Measurements from ENCODE around the gene CUX1. TPM values are rescaled to one million over a fixed set of nuclear protein-coding genes. Genes with fewer than 3 reads are reported as not detected.
A peak's percentile ranks its signal among the peaks of the same experiment; 100 is the strongest.

CUX1 gene
- polyA plus RNA-seq, 3 donors from 2014 or later, result 3.1 to 25.9 (median 12.5) TPM

DNA sequence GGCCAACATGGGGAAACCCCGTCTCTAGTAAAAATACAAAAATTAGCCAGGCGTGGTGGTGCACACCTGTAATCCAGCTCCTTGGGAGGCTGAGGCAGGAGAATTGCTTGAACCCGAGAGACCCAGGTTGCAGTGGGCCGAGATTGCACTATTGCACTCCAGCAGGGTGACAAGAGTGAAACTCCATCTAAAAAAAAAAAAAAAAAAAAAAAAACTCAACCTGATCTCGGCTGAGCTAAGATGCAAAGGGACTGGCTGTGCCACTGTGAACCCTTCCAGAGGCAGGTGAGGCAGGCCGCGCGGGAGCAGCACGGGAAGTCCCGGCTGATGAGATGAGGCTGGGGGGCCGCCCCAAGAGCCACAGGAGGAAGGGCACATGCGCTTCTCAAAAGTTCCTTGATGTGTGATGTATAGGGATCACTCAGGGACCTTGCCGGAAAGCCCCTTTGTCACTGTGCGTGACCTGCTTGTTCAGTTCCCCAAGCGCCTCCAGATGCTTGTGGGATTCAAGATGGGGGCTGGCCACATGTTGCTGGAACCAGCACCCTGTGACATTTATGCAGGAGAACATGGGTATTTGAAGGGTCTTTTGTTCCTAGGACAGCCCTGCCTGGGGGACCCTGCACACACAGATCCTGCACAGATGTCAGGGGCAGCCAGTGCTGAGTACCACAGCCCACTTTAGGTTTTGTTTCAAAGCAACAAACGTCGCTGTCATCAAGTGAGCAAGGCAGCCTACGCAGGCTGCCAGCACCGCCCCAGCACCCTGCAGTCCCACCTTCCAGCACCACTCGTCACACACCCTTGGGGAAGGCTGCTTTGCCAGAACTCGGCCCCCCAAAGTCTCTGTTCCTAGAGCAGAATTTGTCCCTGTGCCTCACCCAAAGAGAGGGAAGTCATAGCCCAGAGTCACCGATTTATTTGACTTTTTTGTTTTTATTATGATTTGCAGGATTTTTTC, 394.4 kb downstream of the CUX1 start:
- Mint-ChIP-seq H3K4me1 (no peaks in the 10 kb centered on the region), H3K9me3 (no peaks in the 10 kb centered on the region), H3K27me3 (ENCODE audit: low read depth in 3 of 3) (peaks cover 0 to 1% (median 0%) of the 10 kb centered on the region in 3 donors), H3K4me3 (no peak overlapping the region), H3K36me3 (peaks cover 5 to 13% (median 11%) of the 10 kb centered on the region in 3 donors), H3K27ac (no peak overlapping the region)
- DNase-seq, result no peak

- H3K9me3 Mint-ChIP-seq, result no peaks in the 10 kb centered on the region
- peaks cover 3% of the 10 kb centered on the region in 2 donors for H3K4me1 Mint-ChIP-seq
- no peak overlapping the region for H3K27ac Mint-ChIP-seq
- H3K4me3 Mint-ChIP-seq, result no peak overlapping the region
- H3K27me3 Mint-ChIP-seq (ENCODE audit: low read depth in 3 of 3), result peaks cover 0 to 4% (median 0%) of the 10 kb centered on the region in 3 donors
- peaks cover 4 to 10% (median 8%) of the 10 kb centered on the region in 3 donors for H3K36me3 Mint-ChIP-seq
- DNase-seq, result no peak
Measured at GRCh38 chr7:102214477-102215072, 397.1 kb downstream of the CUX1 start.

DNA sequence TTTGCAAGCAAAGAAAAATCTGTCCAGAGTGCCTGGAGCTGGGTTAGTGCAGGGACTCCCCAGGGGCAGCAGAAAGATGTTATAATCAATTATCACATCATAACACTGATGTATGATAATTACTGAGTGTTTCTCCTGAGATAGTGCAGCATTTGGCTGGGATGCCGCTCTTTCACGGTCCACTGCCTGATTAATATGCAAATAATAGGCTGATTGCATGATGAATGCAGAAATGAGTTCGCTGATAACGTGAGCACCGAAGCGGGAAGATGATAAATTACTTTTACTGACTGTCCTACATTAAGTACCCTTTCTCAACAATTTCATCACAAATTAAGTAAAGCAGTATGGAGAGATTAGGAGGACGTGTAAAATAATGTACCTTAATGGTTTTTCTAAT, 397.8 kb downstream of the CUX1 start:
- Mint-ChIP-seq H3K4me3 (no peak overlapping the region), H3K9me3 (no peaks in the 10 kb centered on the region), H3K27me3 (ENCODE audit: low read depth in 3 of 3) (peaks cover 0 to 4% (median 0%) of the 10 kb centered on the region in 3 donors), H3K27ac (no peak overlapping the region), H3K4me1 (peaks cover 5 to 6% of the 10 kb centered on the region in 2 donors), H3K36me3 (peaks cover 4 to 10% (median 8%) of the 10 kb centered on the region in 3 donors)
- no peak for DNase-seq

DNA sequence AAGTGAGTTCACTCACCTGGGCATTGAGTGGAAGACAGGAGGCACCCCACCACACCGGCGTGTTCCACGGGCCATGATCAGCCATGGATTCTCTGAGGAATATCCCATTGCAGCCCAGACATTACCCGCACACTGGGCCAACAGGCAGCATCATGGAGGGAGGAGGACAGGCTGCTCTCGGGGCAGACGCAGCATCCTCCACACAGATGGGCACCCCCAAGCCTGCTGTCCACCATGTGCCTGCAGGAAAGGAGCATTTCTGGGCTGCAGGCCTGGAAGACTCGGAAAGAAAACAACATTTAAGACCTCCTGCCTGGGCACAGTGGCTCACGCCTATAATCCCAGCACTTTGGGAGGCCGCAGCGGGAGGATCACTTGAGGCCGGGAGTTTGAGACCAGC, 398.3 kb downstream of the CUX1 start:
- peaks cover 6 to 8% of the 10 kb centered on the region in 2 donors for H3K4me1 Mint-ChIP-seq
- H3K9me3 Mint-ChIP-seq, result no peaks in the 10 kb centered on the region
- no peak overlapping the region for H3K27ac Mint-ChIP-seq
- H3K4me3 Mint-ChIP-seq, result no peak overlapping the region
- peaks cover 4 to 10% (median 8%) of the 10 kb centered on the region in 3 donors for H3K36me3 Mint-ChIP-seq
- no peak for DNase-seq
- H3K27me3 Mint-ChIP-seq (ENCODE audit: low read depth in 3 of 3), result peaks cover 0 to 3% (median 0%) of the 10 kb centered on the region in 3 donors

- H3K4me3 Mint-ChIP-seq, result no peak overlapping the region
- peaks cover 4 to 10% (median 8%) of the 10 kb centered on the region in 3 donors for H3K36me3 Mint-ChIP-seq
- no peak overlapping the region for H3K27ac Mint-ChIP-seq
- peaks cover 0 to 3% (median 0%) of the 10 kb centered on the region in 3 donors for H3K27me3 Mint-ChIP-seq (ENCODE audit: low read depth in 3 of 3)
- peaks cover 6 to 8% of the 10 kb centered on the region in 2 donors for H3K4me1 Mint-ChIP-seq
- DNase-seq, result no peak
- no peaks in the 10 kb centered on the region for H3K9me3 Mint-ChIP-seq
Measured at GRCh38 chr7:102216573-102217314, 399.3 kb downstream of the CUX1 start.

- no peak for DNase-seq
- H3K27me3 Mint-ChIP-seq (ENCODE audit: low read depth in 3 of 3), result peaks cover 0 to 4% (median 0%) of the 10 kb centered on the region in 3 donors
- H3K4me1 Mint-ChIP-seq, result peaks cover 8 to 10% of the 10 kb centered on the region in 2 donors
- no peaks in the 10 kb centered on the region for H3K9me3 Mint-ChIP-seq
- H3K4me3 Mint-ChIP-seq, result no peak overlapping the region
- no peak overlapping the region for H3K27ac Mint-ChIP-seq
- peaks cover 2 to 4% (median 3%) of the 10 kb centered on the region in 3 donors for H3K36me3 Mint-ChIP-seq
Measured at GRCh38 chr7:102220229-102220850, 402.9 kb downstream of the CUX1 start.

DNA sequence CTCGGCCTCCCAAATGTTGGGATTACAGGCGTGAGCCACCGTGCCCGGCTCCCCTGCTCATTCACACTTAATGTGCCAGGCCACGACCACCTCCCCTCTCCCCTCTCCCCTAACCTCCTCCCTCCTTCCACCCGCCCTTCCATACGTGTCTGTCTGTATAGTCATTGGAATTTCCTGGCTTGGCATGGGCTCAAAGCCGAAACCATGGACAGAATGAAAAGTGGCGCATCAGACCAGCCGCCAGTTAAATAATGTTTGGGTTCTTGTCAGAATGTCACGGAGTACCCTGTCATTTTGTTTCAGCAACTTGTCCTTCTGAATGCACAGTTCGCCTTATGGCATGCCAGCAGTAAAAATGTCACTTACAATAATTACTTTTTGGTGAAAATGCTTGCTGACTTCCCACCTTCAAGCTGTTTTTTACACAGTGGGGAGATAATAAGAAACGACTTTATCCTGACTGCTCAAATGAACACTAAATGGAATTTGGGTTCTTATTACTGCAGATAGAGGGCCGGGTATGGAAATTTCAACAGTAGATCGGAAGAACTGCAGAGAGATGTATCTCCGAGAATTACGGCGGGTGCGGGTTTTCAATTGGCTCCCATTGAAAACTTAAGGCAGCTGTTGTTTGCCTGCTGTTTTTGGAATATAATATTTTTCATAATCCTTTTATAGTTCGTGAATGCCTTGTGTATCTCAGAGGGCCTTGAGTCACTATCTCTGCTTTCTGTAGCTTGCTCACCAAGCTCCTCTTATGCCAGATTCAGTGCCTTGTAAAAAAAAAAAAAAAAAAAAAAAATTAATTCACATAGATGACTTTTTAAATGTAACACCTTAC, 403.8 kb downstream of the CUX1 start:
- Mint-ChIP-seq H3K36me3 (peaks cover 0 to 4% (median 3%) of the 10 kb centered on the region in 3 donors), H3K4me3 (no peak overlapping the region), H3K9me3 (no peaks in the 10 kb centered on the region), H3K27ac (no peak overlapping the region), H3K4me1 (peaks cover 8 to 10% of the 10 kb centered on the region in 2 donors), H3K27me3 (ENCODE audit: low read depth in 3 of 3) (peaks cover 0 to 4% (median 0%) of the 10 kb centered on the region in 3 donors)
- DNase-seq, result no peak

DNA sequence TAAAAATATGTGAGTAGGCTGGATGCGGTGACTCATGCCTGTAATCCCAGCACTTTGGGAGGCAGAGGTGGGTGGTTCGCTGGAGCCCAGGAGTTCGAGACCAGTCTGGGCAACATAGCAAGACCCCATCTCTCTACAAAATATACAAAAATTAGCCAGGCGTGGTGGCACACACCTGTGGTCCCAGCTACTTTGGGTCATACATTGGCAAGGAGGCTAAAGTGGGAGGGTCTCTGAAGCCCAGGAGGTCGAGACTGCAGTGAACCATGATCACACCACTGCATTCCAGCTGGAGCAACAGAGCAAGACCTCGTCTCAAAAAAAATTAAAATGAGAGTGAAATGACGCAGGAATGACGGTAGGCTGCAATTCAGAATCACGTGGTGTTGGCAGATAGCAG, 404.5 kb downstream of the CUX1 start:
- no peak overlapping the region for H3K4me3 Mint-ChIP-seq
- peaks cover 0 to 3% (median 1%) of the 10 kb centered on the region in 3 donors for H3K36me3 Mint-ChIP-seq
- DNase-seq, result no peak
- H3K27ac Mint-ChIP-seq, result no peak overlapping the region
- peaks cover 0 to 4% (median 0%) of the 10 kb centered on the region in 3 donors for H3K27me3 Mint-ChIP-seq (ENCODE audit: low read depth in 3 of 3)
- peaks cover 8 to 10% of the 10 kb centered on the region in 2 donors for H3K4me1 Mint-ChIP-seq
- H3K9me3 Mint-ChIP-seq, result no peaks in the 10 kb centered on the region

DNA sequence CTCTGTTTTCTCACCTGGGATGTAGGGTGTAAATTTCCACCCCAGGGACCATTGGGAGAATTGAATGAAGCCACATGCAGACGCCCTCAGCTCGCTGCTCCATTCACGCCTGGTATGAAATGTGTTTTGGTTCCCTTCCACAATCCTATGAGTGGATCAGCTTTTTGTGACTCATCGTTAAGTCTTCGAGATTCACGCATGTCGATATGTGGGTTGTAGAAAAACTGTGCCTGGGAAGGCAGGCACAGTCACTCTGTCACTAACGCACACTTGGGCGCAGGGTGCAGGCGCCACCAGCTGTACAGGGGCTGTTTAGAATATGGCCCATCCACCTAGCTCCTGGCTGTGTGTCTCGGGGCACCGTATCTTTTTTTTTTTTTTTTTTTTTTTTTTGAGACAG, 405.0 kb downstream of the CUX1 start:
- Mint-ChIP-seq H3K27ac (no peak overlapping the region), H3K36me3 (peaks cover 0 to 5% (median 5%) of the 10 kb centered on the region in 3 donors), H3K4me1 (peaks cover 8 to 10% of the 10 kb centered on the region in 2 donors), H3K4me3 (no peak overlapping the region), H3K9me3 (no peaks in the 10 kb centered on the region), H3K27me3 (ENCODE audit: low read depth in 3 of 3) (peaks cover 0 to 4% (median 0%) of the 10 kb centered on the region in 3 donors)
- DNase-seq, result no peak

DNA sequence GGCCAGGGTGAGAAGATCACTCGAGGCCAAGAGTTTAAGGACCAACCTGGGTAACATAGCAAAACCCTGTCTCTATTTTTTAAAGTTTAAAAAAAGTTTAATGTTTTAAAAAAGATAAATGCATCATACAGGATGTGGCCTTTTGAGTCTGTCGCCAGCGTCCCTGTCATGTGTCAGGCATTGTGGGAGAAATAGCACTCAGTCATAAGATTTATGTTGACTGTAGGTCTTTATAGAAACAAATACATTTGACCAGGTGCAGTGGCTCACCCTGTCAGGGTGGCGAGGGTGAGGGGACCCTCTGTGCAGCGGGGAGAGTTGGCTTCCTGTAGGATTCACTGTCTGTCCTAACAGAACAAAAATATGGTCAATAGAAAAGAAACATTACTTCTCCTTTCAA, 405.8 kb downstream of the CUX1 start:
- H3K9me3 Mint-ChIP-seq, result no peaks in the 10 kb centered on the region
- peaks cover 0 to 5% (median 5%) of the 10 kb centered on the region in 3 donors for H3K36me3 Mint-ChIP-seq
- DNase-seq, result no peak
- peaks cover 0 to 4% (median 0%) of the 10 kb centered on the region in 3 donors for H3K27me3 Mint-ChIP-seq (ENCODE audit: low read depth in 3 of 3)
- no peak overlapping the region for H3K4me3 Mint-ChIP-seq
- H3K4me1 Mint-ChIP-seq, result peaks cover 8 to 10% of the 10 kb centered on the region in 2 donors
- H3K27ac Mint-ChIP-seq, result peak overlapping the region in 1 of 6 donors; percentile 67

- no peak overlapping the region for H3K4me3 Mint-ChIP-seq
- peaks cover 3 to 5% of the 10 kb centered on the region in 2 donors for H3K4me1 Mint-ChIP-seq
- H3K36me3 Mint-ChIP-seq, result peaks cover 0 to 5% (median 5%) of the 10 kb centered on the region in 3 donors
- H3K27ac Mint-ChIP-seq, result no peak overlapping the region
- no peaks in the 10 kb centered on the region for H3K9me3 Mint-ChIP-seq
- peaks cover 0 to 2% (median 0%) of the 10 kb centered on the region in 3 donors for H3K27me3 Mint-ChIP-seq (ENCODE audit: low read depth in 3 of 3)
- no peak for DNase-seq
Measured at GRCh38 chr7:102225025-102225424, 407.6 kb downstream of the CUX1 start.

GRCh38 chr7:102227371-102227770, 409.9 kb downstream of the CUX1 start:
- H3K27me3 Mint-ChIP-seq (ENCODE audit: low read depth in 3 of 3), result peaks cover 0 to 2% (median 0%) of the 10 kb centered on the region in 3 donors
- no peak for DNase-seq
- H3K9me3 Mint-ChIP-seq, result no peaks in the 10 kb centered on the region
- peaks cover 0 to 9% (median 5%) of the 10 kb centered on the region in 3 donors for H3K36me3 Mint-ChIP-seq
- no peak overlapping the region for H3K27ac Mint-ChIP-seq
- H3K4me1 Mint-ChIP-seq, result peaks cover 0 to 5% of the 10 kb centered on the region in 2 donors
- no peak overlapping the region for H3K4me3 Mint-ChIP-seq

Measured in immature natural killer cell (primary cell).